AG04450 (cell line): Measurements from ENCODE around the gene PREX1. TPM values are rescaled to one million over a fixed set of nuclear protein-coding genes. Genes with fewer than 3 reads are reported as not detected.

ENCODE experiments used
- CTCF ChIA-PET: fragments of 300-600, 350-600 bp; formaldehyde crosslinking; extraction: SDS; loops from one replicate; lab custom pipeline; 2022; ENCODE audit warnings: antibody characterized with exemption, inconsistent platforms; lab: Charles Lee
- POLR2A ChIA-PET: fragments of 350-600 bp; formaldehyde crosslinking; extraction: SDS; loops from one replicate; lab custom pipeline; 2021; ENCODE audit warnings: antibody characterized with exemption, inconsistent platforms; lab: Yijun Ruan, JAX
- DNase-seq: peaks from one replicate; pipeline ENCODE4 v3.0.0-alpha.2; 2011; ENCODE audit warnings: low read depth, low spot score
- H3K27ac ChIP-seq: one replicate; pipeline ENCODE4 v1.5.1; 2012; ENCODE audit warnings: low read depth, low read length, control low read depth
- H3K27me3 ChIP-seq: one replicate; pipeline ENCODE4 v1.6.0; 2012; ENCODE audit warnings: low read length; ENCODE audit not compliant: control insufficient read depth, insufficient read depth
- H3K4me3 ChIP-seq: 2 replicates; pipeline ENCODE4 v1.5.1; 2011; ENCODE audit warnings: mild to moderate bottlenecking, low read depth, low read length, control low read depth
- H3K9me3 ChIP-seq: 2 replicates; pipeline ENCODE4 v1.5.1; 2012; ENCODE audit warnings: low read length; ENCODE audit not compliant: control insufficient read depth, insufficient read depth
- CTCF ChIP-seq: IDR thresholded peaks from 2 replicates; pipeline ENCODE4 v1.5.1; 2011; ENCODE audit warnings: low read depth, low read length, control low read depth, inconsistent platforms
- polyA plus RNA-seq: library from polyadenylated mRNA; depleted of rRNA; stranded (reverse); fragments of >200 nt; gene quantifications from 2 replicates; pipeline ENCODE4 v1.2.3, GENCODE V29; 2011

Gene PREX1
- polyA plus RNA-seq, 1 experiment, result 0.69 TPM

- peak; percentile 24 for DNase-seq
- ChIA-PET POLR2A (no interaction called here), CTCF (interaction anchor here (0.9 to 1.4 kb wide), 2 partner anchors 63 to 184 kb away, joined by 6 read pairs; no protein-coding TSS in a partner anchor)
- Histone ChIP-seq H3K4me3 (no peak overlapping the region), H3K27me3 (no peaks in the 10 kb centered on the region), H3K9me3 (no peaks in the 10 kb centered on the region), H3K27ac (no peak overlapping the region)
- no peak for TF ChIP-seq CTCF
Observed at GRCh38 chr20:48841875-48842529, 14.2 kb upstream of the PREX1 start.

DNA sequence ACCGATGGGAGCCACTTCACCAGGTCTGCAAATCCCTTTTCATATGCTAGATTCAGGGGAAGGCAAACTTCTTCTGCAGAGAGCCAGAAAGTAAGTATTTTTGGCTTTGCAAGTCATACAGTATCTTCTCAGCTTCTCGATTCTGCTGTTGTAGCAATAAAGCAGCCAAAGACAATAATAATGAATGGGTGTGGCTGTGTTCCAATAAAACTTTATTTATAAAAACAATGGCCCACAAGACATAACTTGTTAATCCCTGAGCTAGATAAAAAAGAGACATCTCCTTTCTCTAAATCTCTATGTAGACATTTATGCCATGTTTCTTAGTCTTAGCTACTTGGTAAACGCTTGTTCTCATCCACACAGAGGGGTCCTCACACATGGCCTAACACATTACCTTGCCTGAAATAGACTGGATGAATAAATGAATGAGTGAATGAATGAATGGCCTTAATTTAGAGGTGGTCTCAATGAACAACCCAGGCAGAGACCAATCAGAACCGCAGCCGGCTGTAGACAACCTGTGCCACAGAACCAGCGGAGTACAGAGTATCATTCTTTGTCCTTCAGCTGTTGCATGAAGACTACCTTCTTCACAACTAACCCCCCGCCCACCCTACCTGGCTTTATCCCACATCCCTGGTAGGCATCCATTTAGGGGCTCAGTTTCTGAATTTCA lies 13.5 kb upstream of the PREX1 start:
- TF ChIP-seq CTCF, result no peak
- Histone ChIP-seq H3K27ac (peak overlapping the region; percentile 42), H3K9me3 (no peaks in the 10 kb centered on the region), H3K27me3 (no peaks in the 10 kb centered on the region), H3K4me3 (no peak overlapping the region)
- no peak for DNase-seq
- CTCF ChIA-PET, result interaction anchor here (0.9 to 1.4 kb wide), 2 partner anchors 63 to 184 kb away, joined by 6 read pairs; no protein-coding TSS in a partner anchor
- POLR2A ChIA-PET, result no interaction called here

- ChIA-PET POLR2A (no interaction called here), CTCF (no interaction called here)
Observed at GRCh38 chr20:48839154-48839917, 11.5 kb upstream of the PREX1 start.

GRCh38 chr20:48837014-48837413 lies 9.2 kb upstream of the PREX1 start:
- POLR2A ChIA-PET, result no interaction called here
- Histone ChIP-seq H3K4me3 (no peak overlapping the region), H3K27me3 (peaks cover 7% of the 10 kb centered on the region), H3K27ac (no peak overlapping the region), H3K9me3 (no peaks in the 10 kb centered on the region)
- DNase-seq, result no peak
- TF ChIP-seq CTCF, result no peak
- CTCF ChIA-PET, result no interaction called here

More at GRCh38 chr20:48839154-48839917, 11.5 kb upstream of the PREX1 start:
- DNase-seq, result no peak
- no peak overlapping the region for H3K27ac ChIP-seq
- H3K27me3 ChIP-seq, result peaks cover 7% of the 10 kb centered on the region
- TF ChIP-seq CTCF, result no peak
- no peaks in the 10 kb centered on the region for H3K9me3 ChIP-seq
- no peak overlapping the region for H3K4me3 ChIP-seq
